A549 (cell line): ENCODE data around the gene MALRD1.

Source experiments
- CEBPB ChIP-seq, 2 experiments: fragments of >200 bp in 1 of 2; sonication (Bioruptor Twin) in 1 of 2; formaldehyde crosslinking in 1 of 2; IDR thresholded peaks; 2 replicates each; pipeline ENCODE4 v1.6.1; 2012 to 2016
- CTCF ChIP-seq: fragments of >200 bp; sonication (Bioruptor Twin); formaldehyde crosslinking; IDR thresholded peaks from 3 replicates; pipeline ENCODE4 v1.5.1; 2016
- HOXA7 ChIP-seq: fragments of 250-450 bp; sonication (Bioruptor Pico); IDR thresholded peaks from 2 replicates; pipeline ENCODE4 v1.5.0; 2020; ENCODE audit warnings: mild to moderate bottlenecking, moderate library complexity
- POLR2A ChIP-seq: IDR thresholded peaks from 2 replicates; pipeline ENCODE4 v1.6.1; 2012; ENCODE audit warnings: mild to moderate bottlenecking, low read length
- REST ChIP-seq: fragments of 200-600 bp; sonication (generic); IDR thresholded peaks from 2 replicates; pipeline ENCODE4 v1.6.1; 2016; ENCODE audit warnings: antibody characterized with exemption, mild to moderate bottlenecking, moderate library complexity

GRCh38 chr10:19689231-19689630, 640.6 kb downstream of the MALRD1 start:
- TF ChIP-seq REST: no peak
- no peak for TF ChIP-seq CTCF
- TF ChIP-seq POLR2A: no peak
- no peak for TF ChIP-seq CEBPB (IDR thresholded peaks at IDR 0.05)
- no peak for TF ChIP-seq HOXA7
